Loucy (cell line): ENCODE data around the gene C2.

ENCODE experiments used
- EZH2phosphoT487 ChIP-seq: fragments of 200-600 bp; IDR thresholded peaks from 2 replicates; pipeline ENCODE4 v1.6.1; 2018; ENCODE audit warnings: antibody characterized with exemption, mild to moderate bottlenecking, moderate library complexity, borderline replicate concordance
- TF ChIP-seq, protein P1 (sequence below): fragments of 200-600 bp; sonication (generic); conservative IDR thresholded peaks from 2 replicates; pipeline ENCODE4 v1.5.1; 2014; ENCODE audit warnings: mild to moderate bottlenecking, antibody characterized with exemption, low read length

DNA sequence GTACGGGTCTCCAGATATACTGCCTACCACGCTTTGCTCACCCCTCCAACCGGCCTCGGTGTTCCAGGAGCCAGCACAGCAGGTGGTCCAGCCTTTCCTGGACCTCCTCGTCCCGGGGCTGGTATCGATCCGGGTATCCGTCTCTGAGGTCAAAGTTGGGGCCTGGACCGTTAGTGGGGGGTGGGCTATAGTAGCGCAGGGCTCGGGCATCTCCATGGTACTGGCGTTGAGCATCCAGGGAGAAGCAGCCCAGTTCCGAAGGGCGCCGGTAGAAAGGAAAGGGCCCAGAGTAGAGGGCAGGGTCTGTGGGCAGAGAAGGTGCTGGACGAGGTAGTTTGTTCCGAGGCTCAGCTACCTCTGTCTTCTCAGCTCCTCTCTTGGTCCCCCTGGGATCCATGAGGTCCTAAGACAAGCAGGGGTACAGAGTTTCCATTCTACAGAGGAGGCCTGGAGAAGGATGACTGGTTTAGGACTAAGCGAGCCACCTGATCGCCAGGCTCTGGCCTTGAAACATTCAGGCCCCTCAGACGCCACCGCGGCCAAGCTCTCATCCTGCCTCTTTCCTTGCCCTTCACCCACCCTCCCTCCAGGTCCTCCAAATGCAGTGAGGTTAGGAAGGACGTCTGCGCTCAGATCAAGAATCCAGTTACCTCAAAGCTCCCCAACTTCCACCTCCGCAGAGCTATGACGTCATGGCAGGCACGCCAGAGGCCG lies 43.9 kb downstream of the C2 start:
- TF ChIP-seq, protein P1, sequence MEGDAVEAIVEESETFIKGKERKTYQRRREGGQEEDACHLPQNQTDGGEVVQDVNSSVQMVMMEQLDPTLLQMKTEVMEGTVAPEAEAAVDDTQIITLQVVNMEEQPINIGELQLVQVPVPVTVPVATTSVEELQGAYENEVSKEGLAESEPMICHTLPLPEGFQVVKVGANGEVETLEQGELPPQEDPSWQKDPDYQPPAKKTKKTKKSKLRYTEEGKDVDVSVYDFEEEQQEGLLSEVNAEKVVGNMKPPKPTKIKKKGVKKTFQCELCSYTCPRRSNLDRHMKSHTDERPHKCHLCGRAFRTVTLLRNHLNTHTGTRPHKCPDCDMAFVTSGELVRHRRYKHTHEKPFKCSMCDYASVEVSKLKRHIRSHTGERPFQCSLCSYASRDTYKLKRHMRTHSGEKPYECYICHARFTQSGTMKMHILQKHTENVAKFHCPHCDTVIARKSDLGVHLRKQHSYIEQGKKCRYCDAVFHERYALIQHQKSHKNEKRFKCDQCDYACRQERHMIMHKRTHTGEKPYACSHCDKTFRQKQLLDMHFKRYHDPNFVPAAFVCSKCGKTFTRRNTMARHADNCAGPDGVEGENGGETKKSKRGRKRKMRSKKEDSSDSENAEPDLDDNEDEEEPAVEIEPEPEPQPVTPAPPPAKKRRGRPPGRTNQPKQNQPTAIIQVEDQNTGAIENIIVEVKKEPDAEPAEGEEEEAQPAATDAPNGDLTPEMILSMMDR: no peak
- no peak for TF ChIP-seq EZH2phosphoT487
